GM23248 (cell line): ENCODE data around the gene SYF2.

Source experiments
- EZH2 ChIP-seq: fragments of 200-600 bp; sonication (generic); IDR thresholded peaks from 2 replicates; pipeline ENCODE4 v1.6.1; 2018; ENCODE audit warnings: antibody characterized with exemption, mild to moderate bottlenecking; ENCODE audit not compliant: insufficient read depth, poor library complexity, severe bottlenecking
- EZH2phosphoT487 ChIP-seq: fragments of 200-600 bp; sonication (generic); IDR thresholded peaks from 2 replicates; pipeline ENCODE4 v1.6.1; 2018; ENCODE audit warnings: antibody characterized with exemption, moderate library complexity, mild to moderate bottlenecking, low read depth; ENCODE audit not compliant: insufficient read depth

GRCh38 chr1:25232027-25232865, at the start of gene SYF2:
- TF ChIP-seq EZH2 (no peak), EZH2phosphoT487 (no peak)
